Jurkat, Clone E6-1 (cell line): ENCODE results near the gene ALKAL2. TPM values are rescaled to one million over a fixed set of nuclear protein-coding genes. Genes with fewer than 3 reads are reported as not detected.
"Not testable (repeated sequence)": the region's sequence is repeated elsewhere in the genome, so short reads cannot be mapped to it uniquely, and the experiment has no call there.

Experiments used
- DNase-seq: peaks from one replicate; pipeline ENCODE4 v3.0.0-alpha.2; 2011; ENCODE audit warnings: low read depth, low spot score
- H3K4me3 ChIP-seq: 2 replicates; pipeline ENCODE4 v1.5.1; 2011; ENCODE audit warnings: mild to moderate bottlenecking, low read length, control low read depth, moderate library complexity
- polyA plus RNA-seq: library from polyadenylated mRNA; unstranded; fragments of >200 nt; gene quantifications from one replicate; pipeline ENCODE4 v1.2.1, GENCODE V29; 2012; ENCODE audit warnings: missing spikeins; ENCODE audit not compliant: insufficient read length, insufficient read depth

Gene ALKAL2, protein sequence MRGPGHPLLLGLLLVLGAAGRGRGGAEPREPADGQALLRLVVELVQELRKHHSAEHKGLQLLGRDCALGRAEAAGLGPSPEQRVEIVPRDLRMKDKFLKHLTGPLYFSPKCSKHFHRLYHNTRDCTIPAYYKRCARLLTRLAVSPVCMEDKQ
- 9.0 TPM for polyA plus RNA-seq

DNA sequence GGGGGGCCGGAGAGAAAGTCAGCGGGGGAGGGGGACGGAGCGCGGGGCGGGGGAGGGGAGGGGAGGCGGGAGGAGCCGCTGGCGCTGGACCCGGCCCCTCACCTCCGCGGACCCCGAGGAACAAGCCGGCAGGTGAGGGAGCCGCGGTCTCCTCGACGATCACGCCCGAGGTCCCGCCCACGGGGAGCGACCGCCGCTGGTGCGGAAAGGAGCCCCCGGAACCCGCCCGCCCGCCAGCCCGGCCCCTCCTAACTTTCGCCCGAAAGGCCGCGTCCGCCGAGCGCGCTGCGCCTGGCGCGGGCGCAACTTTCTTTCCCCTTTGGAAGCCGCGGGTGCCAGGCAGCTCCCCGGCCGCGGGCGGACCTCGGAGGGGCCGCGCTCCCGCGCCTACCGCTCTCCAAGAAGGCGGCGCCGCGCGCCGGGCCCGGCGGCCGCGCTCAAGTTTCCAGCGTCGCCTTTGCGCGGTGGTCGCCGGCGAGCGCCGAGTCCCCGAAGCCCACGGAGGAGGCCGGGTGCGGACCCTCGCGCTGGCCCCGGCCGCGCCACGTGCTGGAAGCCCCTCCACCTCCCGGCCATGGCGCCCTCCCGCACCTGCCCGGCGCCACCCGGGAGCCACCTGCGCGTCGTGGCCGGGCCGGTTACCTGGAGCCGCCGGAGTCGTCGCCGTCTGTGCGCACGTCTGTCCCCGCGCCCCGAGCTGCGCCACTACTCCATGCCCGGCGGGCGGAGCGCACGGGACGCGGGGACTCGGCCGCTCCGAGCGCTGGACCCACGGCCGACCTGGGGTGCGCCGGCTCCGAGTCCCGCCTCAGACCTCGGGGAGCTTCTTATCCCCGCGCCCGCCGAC lies at the start of gene ALKAL2:
ALKAL2 (minus strand) TSS at position 181 of the 847 bp plus-strand sequence. CDS start 256 bp downstream, outside the sequence.
- no peak for DNase-seq
- H3K4me3 ChIP-seq: no peak within 1 kb of the TSS; the same call in 1 of the 2 replicates

DNA sequence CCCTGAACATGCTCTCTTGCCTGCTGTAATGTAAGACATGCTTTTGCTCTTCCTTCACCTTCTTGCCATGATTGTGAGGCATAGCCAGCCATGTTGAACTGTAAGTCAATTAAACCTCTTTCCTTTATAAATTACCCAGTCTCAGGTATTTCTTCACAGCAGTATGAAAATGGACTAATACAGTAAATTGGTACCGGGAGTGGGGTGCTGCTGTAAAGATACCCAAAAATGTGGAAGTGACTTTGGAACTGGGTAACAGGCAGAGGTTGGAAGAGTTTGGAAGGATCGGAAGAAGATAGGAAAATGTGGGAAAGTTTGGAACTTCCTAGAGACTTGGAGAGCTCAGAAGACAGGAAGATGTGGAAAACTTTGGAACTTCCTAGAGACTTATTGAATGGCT lies 49.1 kb upstream of the ALKAL2 start:
- H3K4me3 ChIP-seq, DNase-seq: not testable (repeated sequence)

DNA sequence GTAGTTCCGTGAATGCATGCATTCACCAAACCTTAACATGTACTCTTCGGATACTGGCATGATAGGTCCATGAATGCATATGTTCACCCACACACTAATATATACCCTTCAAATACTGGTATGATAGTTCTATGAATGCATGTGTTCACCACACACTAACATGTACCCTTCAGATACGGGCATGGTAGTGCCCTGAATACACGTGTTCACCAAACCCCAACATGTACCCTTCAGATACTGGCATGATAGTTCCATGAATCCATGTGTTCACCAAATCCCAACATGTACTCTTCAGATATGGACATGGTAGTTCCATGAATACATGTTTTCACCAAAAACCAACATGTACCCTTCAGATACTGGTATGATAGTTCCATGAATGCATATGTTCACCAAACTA lies 48.5 kb upstream of the ALKAL2 start:
- no peak overlapping the region for H3K4me3 ChIP-seq
- DNase-seq: no peak

DNA sequence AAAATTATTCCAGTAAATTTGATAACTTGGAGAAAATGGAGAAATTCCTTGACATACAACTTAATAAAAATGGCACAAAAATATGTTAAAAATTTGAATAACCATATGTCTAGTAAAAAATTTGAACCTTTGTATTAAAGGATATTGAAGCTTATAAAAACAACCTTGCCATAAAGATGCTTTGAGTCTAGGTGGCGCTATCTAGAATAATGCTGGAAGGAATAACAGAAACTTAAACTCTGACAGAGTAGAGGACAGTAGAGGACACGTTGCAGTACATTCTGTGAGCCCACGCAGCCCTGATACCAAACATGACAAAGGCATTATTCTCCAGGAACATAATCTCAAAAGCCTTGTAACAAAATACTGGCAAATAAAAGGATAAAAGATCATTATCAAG lies 44.7 kb upstream of the ALKAL2 start:
- no peak for DNase-seq
- no peak overlapping the region for H3K4me3 ChIP-seq

DNA sequence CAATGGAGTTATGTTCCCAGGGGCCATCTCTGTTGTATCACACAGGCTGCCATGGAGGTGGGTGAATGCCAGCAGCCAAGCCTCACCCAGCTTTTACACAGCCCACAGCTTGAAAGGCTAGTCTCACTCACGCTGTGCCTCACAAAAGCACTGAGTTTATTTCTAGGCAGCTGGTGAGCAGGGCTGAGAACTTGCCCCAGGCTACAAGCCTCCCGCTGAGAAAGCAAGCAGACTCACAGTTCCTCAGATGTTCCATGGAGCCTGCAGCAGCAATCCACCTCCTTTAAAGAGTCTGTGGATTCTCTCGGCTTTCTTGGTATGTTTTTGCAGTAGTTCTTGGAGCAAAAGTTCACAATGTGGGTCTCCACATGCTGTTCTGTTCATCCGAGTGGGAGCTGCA lies 40.9 kb upstream of the ALKAL2 start:
- H3K4me3 ChIP-seq: no peak overlapping the region
- no peak for DNase-seq

DNA sequence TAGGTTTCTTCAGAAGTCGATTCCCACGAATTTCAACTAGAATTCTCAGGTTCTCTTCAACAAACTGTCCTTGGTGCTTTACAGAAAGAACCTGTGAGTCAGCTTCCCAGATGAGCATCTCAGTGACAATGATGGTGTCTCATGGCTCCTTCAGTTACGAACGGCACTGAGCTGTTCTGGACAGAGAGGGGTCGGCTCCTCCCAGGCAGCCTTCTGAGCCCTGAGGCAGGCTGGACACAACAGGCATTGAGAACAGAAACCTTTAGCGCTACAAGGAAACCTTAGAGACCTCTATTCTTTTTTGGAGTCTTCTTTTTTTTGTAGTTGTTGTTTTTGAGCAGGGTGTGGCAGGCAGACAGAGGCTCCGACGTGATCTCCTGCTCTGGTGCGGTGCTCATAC lies 35.1 kb upstream of the ALKAL2 start:
- H3K4me3 ChIP-seq: no peak overlapping the region
- DNase-seq: no peak

DNA sequence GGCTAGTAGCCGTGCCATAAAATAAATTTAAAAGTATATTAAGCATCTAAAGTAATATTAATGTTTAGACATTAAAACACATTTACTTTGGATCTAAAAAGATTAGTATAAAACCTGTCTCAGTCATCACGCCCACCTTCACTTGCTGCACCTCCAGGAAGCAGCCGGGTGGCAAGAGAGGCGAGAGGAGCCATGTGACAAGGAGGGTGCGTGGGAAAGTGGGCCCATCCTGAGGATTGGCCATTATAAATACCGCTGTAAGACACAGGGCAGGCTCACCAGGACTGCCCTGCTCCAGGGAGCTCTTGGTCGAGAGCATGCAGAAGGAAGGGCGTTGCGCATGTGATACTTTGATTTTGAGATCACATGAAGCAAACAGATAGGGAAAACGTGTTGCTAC lies 34.4 kb upstream of the ALKAL2 start:
- no peak overlapping the region for H3K4me3 ChIP-seq
- DNase-seq: no peak

DNA sequence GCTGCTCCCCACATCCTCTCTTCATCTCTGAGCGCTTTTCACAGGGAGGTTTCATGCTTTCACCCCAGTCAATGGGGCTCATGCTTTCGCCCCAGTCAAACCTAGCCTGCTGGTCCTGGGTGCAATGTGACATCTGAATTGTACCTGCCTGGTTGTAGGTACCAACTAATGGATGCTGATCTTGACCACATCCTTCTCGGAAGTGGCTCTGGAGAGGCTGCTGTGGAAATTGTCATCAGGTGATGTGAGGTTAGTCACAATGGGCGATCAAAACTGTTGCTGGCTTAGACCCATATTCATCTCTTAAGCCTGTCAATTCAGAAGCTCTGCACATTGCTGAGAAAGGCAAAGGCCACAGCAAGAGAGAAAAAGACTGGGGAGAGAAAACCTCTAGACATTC lies 32.7 kb upstream of the ALKAL2 start:
- peak; percentile 48 for DNase-seq
- no peak overlapping the region for H3K4me3 ChIP-seq

DNA sequence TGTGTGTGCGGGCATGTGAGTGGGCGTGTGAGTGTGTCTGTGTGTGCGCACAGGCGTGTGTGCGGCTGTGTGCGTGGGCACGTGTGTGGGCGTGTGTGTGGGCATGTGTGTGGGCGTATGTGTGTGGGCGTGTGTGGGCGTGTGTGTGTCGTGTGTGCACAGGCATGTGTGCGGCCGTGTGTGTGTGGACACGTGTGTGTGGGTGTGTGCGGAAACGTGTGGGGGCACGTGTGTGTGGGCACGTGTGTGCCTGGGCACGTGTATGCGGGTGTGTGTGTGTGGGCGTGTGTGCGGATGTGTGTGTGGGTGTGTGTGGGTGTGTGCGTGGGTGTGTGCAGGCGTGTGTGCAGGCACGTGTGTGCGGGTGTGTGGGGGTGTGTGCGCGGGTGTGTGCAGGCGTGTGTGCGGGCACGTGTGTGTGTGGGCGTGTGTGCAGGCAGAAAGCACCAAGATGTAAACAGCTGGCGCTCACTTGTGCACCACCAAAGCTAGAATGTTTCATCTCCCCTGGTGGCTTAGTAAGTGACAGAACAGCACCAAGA lies 31.2 kb upstream of the ALKAL2 start:
- no peak overlapping the region for H3K4me3 ChIP-seq
- DNase-seq: no peak

DNA sequence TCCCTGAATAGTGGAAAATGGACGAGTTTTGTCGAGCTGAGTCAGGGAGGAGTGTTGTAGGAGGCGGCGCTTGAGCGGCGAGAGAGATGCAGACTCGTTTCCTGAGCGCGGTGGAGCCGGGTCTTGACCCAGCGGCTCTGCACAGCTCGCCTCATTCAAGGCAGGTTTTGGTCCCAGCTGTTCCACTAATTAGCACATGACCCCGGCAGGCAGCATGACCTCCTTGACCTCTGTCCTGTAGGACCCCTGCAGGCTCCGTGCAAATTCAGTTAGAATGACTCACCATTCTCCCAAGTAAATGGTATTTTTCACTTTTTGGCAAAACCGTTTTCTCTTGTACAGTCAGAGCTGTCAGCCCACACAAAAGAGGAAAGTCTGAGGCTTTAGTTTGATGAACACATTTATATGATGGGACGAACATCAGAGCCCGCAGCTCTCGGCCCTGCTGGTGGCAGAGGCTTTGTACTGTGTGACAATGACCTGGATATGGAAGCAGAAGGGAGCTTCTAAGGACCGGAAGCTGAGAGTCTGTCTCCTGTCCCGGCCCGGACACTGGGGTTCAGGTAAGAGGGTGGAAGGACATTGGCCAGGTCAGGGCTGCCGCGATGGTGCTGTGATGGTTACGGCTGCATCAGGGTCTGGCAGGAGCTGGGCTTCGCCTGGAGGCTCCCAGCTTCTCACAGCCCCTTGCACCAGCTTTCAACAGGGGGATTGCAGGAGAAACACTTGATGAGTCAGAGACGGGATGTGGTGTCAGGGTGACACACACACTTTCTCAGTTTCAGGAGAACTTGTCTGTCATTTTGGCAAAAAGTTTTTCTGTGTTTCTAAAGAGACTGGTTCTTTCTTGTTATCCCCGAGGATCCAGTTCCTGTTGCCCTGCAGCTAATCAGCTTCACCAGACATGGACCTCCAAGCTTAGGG lies 29.9 kb upstream of the ALKAL2 start:
- no peak overlapping the region for H3K4me3 ChIP-seq
- DNase-seq: no peak

DNA sequence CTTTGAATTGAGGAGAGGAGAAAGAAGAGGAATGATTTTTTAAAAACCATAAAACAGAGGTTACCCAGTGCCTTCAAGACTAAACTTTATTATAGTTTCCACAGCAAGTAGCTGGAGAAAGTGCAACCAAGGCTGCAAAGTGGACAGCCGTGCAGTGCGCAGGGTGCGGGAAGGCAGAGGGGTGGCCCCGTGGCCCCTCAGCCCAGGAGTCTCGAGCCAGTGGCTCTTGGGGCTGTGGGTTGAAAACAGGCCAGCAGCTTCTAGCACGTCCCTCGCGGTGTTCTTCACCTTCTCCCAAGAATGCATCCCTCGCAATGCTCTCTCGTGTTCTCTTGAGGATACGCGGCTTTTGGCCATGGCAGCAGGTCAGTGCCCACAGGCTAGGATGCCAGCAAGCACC lies 28.5 kb upstream of the ALKAL2 start:
- DNase-seq: no peak
- H3K4me3 ChIP-seq: no peak overlapping the region

DNA sequence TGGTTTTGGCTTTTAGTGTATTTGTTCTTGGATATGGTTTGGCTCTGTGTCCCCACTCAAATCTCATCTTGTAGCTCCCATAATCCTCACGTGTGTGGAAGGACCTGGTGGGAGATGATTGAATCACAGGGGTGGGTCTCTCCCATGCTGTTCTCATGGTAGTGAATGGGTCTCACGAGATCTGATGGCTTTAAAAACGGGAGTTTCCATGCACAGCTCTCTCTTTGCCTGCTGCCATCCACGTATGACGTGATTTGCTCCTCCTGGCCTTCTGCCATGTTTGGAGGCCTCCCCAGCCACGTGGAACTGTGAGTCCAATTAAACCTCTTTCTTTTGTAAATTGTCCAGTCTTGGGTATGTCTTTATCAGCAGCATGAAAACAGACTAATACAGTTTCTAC lies 28.0 kb upstream of the ALKAL2 start:
- not testable (repeated sequence) for H3K4me3 ChIP-seq, DNase-seq

DNA sequence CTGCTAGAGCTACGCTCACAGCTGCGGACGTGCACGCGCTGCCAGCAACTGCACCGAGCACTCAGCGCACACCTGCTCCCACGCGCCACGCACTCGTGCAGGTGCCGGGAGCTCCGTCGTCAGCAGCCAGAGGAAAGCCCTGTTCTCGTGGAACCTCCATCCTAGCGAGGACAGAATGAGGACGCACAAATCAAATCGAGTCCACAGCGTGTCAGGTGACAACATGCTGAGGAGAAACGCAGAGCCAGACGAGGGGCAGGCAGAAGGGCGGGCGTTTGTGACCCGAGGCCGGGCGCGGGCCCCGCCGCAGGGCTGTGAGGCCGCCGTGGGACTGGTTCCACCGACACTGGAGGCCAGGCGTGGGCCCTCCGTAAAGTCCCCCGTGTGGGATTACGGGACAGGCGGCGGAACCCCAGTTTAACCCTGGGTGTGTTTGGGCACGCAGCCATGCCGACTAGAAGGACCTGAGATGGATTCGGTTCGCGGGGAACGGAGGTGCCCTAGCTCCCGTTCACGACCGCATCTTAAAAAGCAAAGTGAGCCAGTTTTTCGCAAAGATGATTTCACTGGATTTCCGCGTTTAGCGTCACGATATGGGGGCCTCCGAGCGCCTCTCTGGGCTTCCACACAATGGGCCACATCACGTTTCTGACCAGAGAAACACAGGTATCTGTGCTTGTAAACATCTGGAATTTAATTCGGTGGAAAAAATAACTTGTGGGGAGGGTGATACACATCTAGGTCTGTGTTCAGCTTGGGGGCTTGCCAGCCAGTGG lies 26.9 kb upstream of the ALKAL2 start:
- DNase-seq: no peak
- H3K4me3 ChIP-seq: no peak overlapping the region

DNA sequence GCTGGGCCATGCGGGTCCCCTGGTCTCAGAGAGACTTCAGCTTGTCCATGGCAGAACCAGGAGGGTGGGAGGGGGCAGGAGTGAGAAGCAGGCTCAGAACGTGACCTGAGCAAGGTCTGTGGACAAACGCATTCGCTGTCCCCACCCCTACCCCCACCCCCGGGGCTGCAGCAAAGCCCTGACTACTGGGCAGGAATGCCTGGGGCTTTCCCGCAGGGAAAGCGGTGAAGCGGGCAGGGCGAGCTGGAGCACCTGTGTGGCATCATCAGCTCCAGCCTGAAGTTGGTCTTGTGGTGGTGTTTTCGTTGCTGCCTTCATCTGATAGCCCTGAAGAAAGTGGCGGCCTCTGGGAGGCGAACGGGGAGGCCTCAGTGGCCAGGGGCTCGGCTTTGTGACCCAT lies 26.1 kb upstream of the ALKAL2 start:
- DNase-seq: no peak
- no peak overlapping the region for H3K4me3 ChIP-seq

DNA sequence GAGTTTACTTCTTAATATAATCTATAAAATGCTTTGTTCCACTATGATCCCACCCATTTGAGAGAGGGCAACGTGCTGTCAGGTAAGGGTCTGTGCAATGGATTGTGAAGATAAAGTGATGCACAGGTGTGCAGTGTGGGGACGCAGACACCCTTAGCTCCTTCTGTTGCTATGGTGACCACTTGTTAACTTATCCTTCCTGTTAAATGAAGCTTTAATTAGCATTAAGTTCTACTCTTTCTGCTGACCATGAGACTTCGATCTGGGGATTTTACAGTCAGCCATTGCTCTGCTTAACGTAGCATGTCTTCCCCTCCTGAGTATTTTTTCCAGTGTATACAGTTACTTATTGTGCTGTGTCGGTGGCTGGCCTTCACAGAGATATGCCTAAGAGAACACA lies 23.1 kb upstream of the ALKAL2 start:
- no peak for DNase-seq
- H3K4me3 ChIP-seq: no peak overlapping the region

DNA sequence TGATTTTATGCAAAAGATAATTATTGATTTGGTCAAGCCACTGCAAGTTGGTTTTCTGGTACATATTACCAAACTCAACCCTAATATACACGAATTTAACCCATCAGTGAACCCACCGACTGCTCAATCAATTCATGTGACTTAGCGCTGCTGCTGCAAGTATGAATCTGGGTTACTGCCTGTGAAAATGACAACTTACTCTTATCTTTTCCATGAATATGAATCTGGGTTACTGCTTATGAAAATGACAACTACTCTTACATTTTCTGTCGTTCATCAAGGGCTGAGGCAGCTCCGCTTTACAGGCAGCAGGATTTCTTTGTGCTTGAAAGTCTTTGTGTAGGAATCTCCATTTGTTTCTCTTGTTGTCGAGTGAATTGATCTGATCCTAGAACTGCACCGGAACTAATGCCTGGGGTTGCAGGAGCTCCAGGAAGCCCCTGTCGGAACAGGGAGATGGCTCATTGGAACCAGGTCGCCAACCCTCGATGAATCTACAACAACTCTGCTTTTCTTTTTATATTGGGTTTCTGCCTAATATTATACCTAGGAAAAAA lies 22.1 kb upstream of the ALKAL2 start:
- DNase-seq: no peak
- no peak overlapping the region for H3K4me3 ChIP-seq

DNA sequence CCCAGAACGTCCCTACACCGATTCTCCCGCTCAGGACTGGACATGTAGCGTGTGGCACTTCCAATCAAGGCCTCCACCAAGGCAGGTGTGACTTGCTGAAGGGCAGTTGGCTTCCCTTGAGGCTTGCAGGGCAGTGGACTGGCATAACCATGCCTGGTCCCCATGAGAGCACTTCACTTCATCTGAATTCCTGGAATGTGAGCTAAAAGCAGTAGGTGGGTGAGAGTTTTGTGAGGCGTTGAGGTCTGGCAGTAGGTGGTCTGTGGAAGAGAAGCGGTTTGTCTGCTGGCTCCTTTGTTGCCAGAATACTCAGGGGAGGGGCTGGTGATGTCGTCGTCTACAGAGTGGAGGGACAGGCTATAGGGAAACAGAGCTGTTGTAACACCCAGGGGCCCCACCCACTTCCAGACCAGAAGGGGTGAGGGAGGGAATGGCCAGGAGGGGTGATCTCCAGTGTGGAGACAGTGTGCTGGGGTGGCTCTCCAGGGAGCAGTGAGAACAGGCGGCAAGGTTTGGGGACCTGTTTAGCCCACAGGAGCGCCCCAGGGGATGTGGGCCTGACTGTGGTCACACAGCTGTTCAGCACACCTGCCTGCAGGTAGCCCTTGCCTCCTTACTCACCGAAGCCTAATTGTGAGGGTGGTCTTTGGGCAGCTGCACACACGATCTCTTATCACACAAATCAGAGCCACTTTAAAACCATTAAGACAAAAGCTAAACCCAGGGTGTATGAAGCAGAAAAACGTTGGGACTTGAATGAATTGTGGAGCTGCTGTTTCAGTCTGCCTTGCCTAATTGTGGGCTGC lies 21.5 kb upstream of the ALKAL2 start:
- DNase-seq: peak; percentile 65
- no peak overlapping the region for H3K4me3 ChIP-seq

DNA sequence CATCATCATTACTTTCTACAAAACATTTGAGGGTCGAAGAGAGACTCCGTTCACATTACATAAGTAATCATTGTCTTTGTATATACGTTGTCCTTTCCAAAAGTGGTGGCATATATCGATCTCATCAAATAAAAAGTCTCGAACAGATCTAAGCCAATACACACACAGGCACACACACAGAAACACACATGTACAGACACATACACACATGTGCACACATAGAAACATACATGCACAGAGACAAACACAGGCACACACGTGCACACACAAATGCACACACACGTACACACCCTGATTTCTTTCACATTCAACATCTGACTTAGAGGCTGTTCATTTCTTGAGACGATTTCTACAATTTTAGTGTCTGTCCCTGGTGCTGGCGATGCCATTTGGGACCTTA lies 17.5 kb upstream of the ALKAL2 start:
- no peak overlapping the region for H3K4me3 ChIP-seq
- no peak for DNase-seq
